HG03457 (cell line): ENCODE data around the gene EPAS1.

Experiments used
- ATAC-seq: cut with Tn5 transposase; IDR thresholded peaks from one replicate; pipeline ENCODE4 v1.9.1; 2021; ENCODE audit warnings: moderate number of reproducible peaks; ENCODE audit not compliant: unreplicated experiment

Gene EPAS1

GRCh38 chr2:46273225-46273863, 23.9 kb upstream of the EPAS1 start:
- ATAC-seq, result no peak

GRCh38 chr2:46273919-46274318, 23.3 kb upstream of the EPAS1 start:
- ATAC-seq, result no peak

- ATAC-seq, result no peak
These were observed 22.6 kb upstream of the EPAS1 start for GRCh38 chr2:46274586-46274985.

- no peak for ATAC-seq
These were observed 21.2 kb upstream of the EPAS1 start for GRCh38 chr2:46275995-46276394.

- ATAC-seq, result no peak
These were observed 20.6 kb upstream of the EPAS1 start for GRCh38 chr2:46276642-46277041.

GRCh38 chr2:46277431-46278190, 19.6 kb upstream of the EPAS1 start:
- ATAC-seq, result no peak

- no peak for ATAC-seq
These were observed 18.3 kb upstream of the EPAS1 start for GRCh38 chr2:46278952-46279351.

- ATAC-seq, result no peak
These were observed 15.3 kb upstream of the EPAS1 start for GRCh38 chr2:46281939-46282338.

- no peak for ATAC-seq
These were observed 13.5 kb upstream of the EPAS1 start for GRCh38 chr2:46283693-46284092.

GRCh38 chr2:46284260-46284659, 12.9 kb upstream of the EPAS1 start:
- no peak for ATAC-seq

- no peak for ATAC-seq
These were observed 12.4 kb upstream of the EPAS1 start for GRCh38 chr2:46284796-46285195.

- ATAC-seq, result no peak
These were observed 10.5 kb upstream of the EPAS1 start for GRCh38 chr2:46286715-46287114.

- no peak for ATAC-seq
These were observed 7.1 kb upstream of the EPAS1 start for GRCh38 chr2:46290078-46290477.

GRCh38 chr2:46293466-46293865, 3.7 kb upstream of the EPAS1 start:
- ATAC-seq, result no peak

GRCh38 chr2:46294176-46294836, 2.9 kb upstream of the EPAS1 start:
- no peak for ATAC-seq

GRCh38 chr2:46296216-46296839, 879 bp upstream of the EPAS1 start:
- no peak for ATAC-seq

- no peak for ATAC-seq
These were observed 502 bp downstream of the EPAS1 start for GRCh38 chr2:46297546-46298271.

- no peak for ATAC-seq
These were observed 990 bp downstream of the EPAS1 start for GRCh38 chr2:46298272-46298521.

GRCh38 chr2:46298522-46299353, 1.5 kb downstream of the EPAS1 start:
- ATAC-seq, result no peak
